Middle frontal gyrus (tissue), 1 donor: ENCODE measurements around the gene FAF1.

Experiments
- DNase-seq: peaks from one replicate; pipeline ENCODE4 v3.0.0-alpha.2; 2015; ENCODE audit warnings: low spot score; ENCODE audit errors: extremely low spot score

Gene FAF1

GRCh38 chr1:50497007-50497406, 463.1 kb downstream of the FAF1 start:
- no peak for DNase-seq

GRCh38 chr1:50493710-50494109, 466.4 kb downstream of the FAF1 start:
- DNase-seq: no peak

- DNase-seq: no peak
Measured at GRCh38 chr1:50492142-50492541, 467.9 kb downstream of the FAF1 start.

- no peak for DNase-seq
Measured at GRCh38 chr1:50491142-50491541, 468.9 kb downstream of the FAF1 start.

- no peak for DNase-seq
Measured at GRCh38 chr1:50490640-50491039, 469.4 kb downstream of the FAF1 start.

GRCh38 chr1:50488876-50489275, 471.2 kb downstream of the FAF1 start:
- DNase-seq: no peak

GRCh38 chr1:50488356-50488755, 471.7 kb downstream of the FAF1 start:
- no peak for DNase-seq

GRCh38 chr1:50487725-50488124, 472.3 kb downstream of the FAF1 start:
- no peak for DNase-seq

GRCh38 chr1:50481142-50481736, 478.8 kb downstream of the FAF1 start:
- no peak for DNase-seq

GRCh38 chr1:50476800-50477199, 483.3 kb downstream of the FAF1 start:
- no peak for DNase-seq

- no peak for DNase-seq
Measured at GRCh38 chr1:50474859-50475809, 484.9 kb downstream of the FAF1 start.

GRCh38 chr1:50473513-50473912, 486.6 kb downstream of the FAF1 start:
- DNase-seq: no peak

GRCh38 chr1:50471967-50472366, 488.1 kb downstream of the FAF1 start:
- DNase-seq: no peak

GRCh38 chr1:50462964-50463363, 497.1 kb downstream of the FAF1 start:
- no peak for DNase-seq

- DNase-seq: no peak
Measured at GRCh38 chr1:50458507-50458906, 501.6 kb downstream of the FAF1 start.

GRCh38 chr1:50454911-50455310, 505.2 kb downstream of the FAF1 start:
- no peak for DNase-seq

GRCh38 chr1:50453266-50453665, 506.8 kb downstream of the FAF1 start:
- no peak for DNase-seq

- DNase-seq: no peak
Measured at GRCh38 chr1:50452700-50453099, 507.4 kb downstream of the FAF1 start.

- no peak for DNase-seq
Measured at GRCh38 chr1:50450861-50451653, 509.0 kb downstream of the FAF1 start.

GRCh38 chr1:50447961-50448360, 512.1 kb downstream of the FAF1 start:
- DNase-seq: no peak

GRCh38 chr1:50441183-50441582, 518.9 kb downstream of the FAF1 start:
- DNase-seq: no peak

- DNase-seq: no peak
Measured at GRCh38 chr1:50438945-50439344, 521.1 kb downstream of the FAF1 start.
